Ovary (tissue), 3 donors: ENCODE data around the gene SAMMSON.

Experiments
- EP300 ChIP-seq: sonication (generic); formaldehyde crosslinking; IDR thresholded peaks from one replicate; pipeline ENCODE4 v1.6.1; 2017; ENCODE audit warnings: antibody characterized with exemption
- TF ChIP-seq, protein P1 (sequence below), 3 donors: fragments of 450-650 bp in 2 of 3; fragments of 200-600 bp in 1 of 3; IDR thresholded peaks; one replicate each; pipeline versions ENCODE4 v1.5.1 to v1.8.0; 2016 to 2022; ENCODE audit warnings: antibody characterized with exemption in 3 of 3, mild to moderate bottlenecking in 1 of 3
- donor health status: DM: no; HTN: no; CAD: no.

DNA sequence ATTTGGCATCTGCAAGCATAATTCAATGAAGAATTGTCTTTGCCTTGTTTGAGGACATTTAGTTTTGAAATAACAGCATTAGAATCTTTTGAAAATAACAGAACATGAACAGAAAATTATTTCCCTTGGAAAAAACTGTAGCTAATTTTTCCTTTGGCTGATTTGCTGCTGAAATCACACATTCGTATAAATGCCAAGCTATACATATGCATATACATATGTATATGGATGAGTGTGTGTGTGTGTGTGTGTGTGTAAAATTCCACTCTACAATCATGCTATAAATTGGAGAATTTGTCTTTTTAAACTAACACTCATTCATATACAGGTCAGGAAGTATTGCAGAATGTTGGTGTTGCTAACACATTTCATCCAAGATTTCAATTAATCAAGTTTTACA, 57.9 kb downstream of the SAMMSON start:
- no peak for TF ChIP-seq EP300
- TF ChIP-seq, protein P1, sequence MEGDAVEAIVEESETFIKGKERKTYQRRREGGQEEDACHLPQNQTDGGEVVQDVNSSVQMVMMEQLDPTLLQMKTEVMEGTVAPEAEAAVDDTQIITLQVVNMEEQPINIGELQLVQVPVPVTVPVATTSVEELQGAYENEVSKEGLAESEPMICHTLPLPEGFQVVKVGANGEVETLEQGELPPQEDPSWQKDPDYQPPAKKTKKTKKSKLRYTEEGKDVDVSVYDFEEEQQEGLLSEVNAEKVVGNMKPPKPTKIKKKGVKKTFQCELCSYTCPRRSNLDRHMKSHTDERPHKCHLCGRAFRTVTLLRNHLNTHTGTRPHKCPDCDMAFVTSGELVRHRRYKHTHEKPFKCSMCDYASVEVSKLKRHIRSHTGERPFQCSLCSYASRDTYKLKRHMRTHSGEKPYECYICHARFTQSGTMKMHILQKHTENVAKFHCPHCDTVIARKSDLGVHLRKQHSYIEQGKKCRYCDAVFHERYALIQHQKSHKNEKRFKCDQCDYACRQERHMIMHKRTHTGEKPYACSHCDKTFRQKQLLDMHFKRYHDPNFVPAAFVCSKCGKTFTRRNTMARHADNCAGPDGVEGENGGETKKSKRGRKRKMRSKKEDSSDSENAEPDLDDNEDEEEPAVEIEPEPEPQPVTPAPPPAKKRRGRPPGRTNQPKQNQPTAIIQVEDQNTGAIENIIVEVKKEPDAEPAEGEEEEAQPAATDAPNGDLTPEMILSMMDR (IDR thresholded peaks at IDR 0.05): no peak
